Measurements from ENCODE around the gene RAB11FIP5.
"Not testable (repeated sequence)": the region's sequence is repeated elsewhere in the genome, so short reads cannot be mapped to it uniquely, and the experiment has no call there.

The RAB11FIP5 gene

GRCh38 chr2:73101626-73102256 is 11.0 kb downstream of the RAB11FIP5 start:
- no peak for DNase-seq (ENCODE audit: low read depth)
- TF ChIP-seq, protein P1, sequence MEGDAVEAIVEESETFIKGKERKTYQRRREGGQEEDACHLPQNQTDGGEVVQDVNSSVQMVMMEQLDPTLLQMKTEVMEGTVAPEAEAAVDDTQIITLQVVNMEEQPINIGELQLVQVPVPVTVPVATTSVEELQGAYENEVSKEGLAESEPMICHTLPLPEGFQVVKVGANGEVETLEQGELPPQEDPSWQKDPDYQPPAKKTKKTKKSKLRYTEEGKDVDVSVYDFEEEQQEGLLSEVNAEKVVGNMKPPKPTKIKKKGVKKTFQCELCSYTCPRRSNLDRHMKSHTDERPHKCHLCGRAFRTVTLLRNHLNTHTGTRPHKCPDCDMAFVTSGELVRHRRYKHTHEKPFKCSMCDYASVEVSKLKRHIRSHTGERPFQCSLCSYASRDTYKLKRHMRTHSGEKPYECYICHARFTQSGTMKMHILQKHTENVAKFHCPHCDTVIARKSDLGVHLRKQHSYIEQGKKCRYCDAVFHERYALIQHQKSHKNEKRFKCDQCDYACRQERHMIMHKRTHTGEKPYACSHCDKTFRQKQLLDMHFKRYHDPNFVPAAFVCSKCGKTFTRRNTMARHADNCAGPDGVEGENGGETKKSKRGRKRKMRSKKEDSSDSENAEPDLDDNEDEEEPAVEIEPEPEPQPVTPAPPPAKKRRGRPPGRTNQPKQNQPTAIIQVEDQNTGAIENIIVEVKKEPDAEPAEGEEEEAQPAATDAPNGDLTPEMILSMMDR (IDR thresholded peaks at IDR 0.05; ENCODE audit: control insufficient read depth, extremely low read depth, insufficient read depth) = no peak
- no peak overlapping the region for H3K4me3 ChIP-seq (ENCODE audit: low read depth, low read length)

- no peak for DNase-seq (ENCODE audit: low read depth)
- TF ChIP-seq, protein P1 (IDR thresholded peaks at IDR 0.05; ENCODE audit: control insufficient read depth, extremely low read depth, insufficient read depth) = no peak
- no peak overlapping the region for H3K4me3 ChIP-seq (ENCODE audit: low read depth, low read length)
Observed at GRCh38 chr2:73100956-73101355, 11.8 kb downstream of the RAB11FIP5 start.

DNA sequence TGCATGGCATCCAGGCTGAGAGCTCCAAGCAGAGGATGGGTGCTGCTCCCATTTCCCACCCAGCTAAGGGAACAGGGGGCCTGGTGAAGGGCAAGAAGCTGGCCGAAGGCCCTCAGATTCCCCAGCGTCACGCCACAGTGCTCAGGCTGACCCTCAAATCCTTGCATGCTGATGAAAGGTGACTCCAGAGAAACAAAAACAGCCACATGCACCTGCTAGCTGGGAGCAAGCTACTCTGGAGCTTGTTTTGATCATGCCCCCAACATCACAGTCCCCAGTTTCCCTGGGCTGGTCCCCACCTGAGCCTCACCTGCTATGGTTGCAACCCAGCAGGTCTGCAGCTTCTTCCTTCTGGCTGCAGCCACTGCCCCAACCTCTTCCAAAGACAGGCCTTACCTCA is 13.3 kb downstream of the RAB11FIP5 start:
- no peak overlapping the region for H3K4me3 ChIP-seq (ENCODE audit: low read depth, low read length)
- DNase-seq (ENCODE audit: low read depth) = no peak
- TF ChIP-seq, protein P1 (IDR thresholded peaks at IDR 0.05; ENCODE audit: control insufficient read depth, extremely low read depth, insufficient read depth) = no peak

DNA sequence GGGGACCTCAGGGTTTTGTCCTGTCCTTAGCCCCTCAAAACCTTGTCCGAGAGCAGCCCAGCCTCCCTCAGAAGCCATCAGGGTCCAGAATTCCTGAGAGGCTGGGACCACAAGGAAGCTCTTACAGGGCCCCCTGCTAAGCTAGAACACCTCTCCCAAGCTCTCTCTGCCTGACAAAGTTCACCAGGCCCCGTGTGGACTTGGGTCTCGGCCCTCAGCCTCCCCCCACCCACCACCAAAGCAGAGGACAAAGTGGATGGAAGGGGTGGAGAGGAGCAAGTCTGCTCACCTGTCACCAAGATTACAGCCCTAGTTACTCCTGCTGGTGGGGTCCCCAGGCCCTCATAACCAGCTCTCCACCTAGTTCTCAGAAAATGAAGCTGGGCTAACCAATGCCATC is 16.8 kb downstream of the RAB11FIP5 start:
- no peak for DNase-seq (ENCODE audit: low read depth)

DNA sequence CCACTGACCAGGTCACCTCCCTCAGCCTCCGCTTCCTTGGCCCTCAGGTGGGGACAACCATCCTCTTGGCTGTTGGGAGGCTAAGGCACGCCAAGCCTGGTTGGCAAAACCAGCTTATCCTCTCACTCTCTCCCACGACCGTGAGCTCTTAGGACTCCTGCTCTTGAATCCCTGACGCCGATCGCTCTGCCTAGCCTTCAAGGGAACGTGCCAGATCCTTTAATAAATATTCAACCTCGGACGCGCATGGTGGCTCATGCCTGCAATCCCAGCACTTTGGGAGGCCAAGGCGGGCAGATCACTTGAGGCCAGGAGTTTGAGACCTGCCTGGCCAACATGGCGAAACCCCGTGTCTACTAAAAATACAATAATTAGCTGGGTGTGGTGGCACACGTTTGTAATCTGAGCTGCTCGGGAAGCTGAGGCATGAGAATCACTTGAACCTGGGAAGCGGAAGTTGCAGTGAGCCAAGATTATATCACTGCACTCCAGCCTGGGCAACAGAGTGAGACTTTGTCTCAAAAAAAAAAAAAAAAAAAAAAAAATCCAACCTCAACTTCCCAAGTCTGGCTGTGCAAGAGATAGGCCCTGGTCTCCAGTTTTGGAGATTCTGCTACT is 19.0 kb downstream of the RAB11FIP5 start:
- not testable (repeated sequence) for DNase-seq (ENCODE audit: low read depth); H3K4me3 ChIP-seq (ENCODE audit: low read depth, low read length)

More for the DNA sequence above, 16.8 kb downstream of the RAB11FIP5 start:
- no peak overlapping the region for H3K4me3 ChIP-seq (ENCODE audit: low read depth, low read length)
- TF ChIP-seq, protein P1 (IDR thresholded peaks at IDR 0.05; ENCODE audit: control insufficient read depth, extremely low read depth, insufficient read depth) = no peak

DNA sequence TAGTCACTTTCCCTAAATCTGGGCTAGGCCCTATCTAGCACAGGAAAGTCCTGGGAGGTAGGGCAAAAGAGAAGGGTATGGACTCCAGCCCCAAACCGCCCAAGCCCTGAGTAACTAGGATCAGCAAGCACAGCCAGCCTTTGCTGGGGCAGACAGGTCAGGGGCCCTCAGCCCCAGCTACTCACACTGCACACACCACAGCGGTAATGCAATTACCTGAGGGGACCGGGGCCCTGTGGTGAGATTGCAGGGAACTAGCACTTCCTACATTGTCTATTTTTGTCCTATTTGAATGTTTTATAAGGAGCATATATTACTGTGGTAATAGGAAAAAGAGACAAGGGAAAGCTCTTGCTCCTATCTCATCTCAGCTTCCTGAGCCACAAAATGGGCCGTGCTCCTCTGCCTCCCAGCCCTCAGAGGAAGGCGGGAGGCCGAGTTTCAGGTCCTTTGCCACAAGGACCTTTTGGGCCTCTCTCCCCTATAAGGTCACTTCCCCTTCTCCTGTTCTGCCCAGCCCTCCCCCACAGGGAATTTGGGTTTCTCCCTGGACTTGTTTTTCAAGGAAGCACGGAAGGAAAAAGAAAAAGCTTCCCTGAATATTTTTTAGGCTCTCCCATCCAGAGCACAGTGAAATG is 20.5 kb downstream of the RAB11FIP5 start:
- TF ChIP-seq, protein P1 (IDR thresholded peaks at IDR 0.05; ENCODE audit: control insufficient read depth, extremely low read depth, insufficient read depth) = no peak
- DNase-seq (ENCODE audit: low read depth) = no peak
- H3K4me3 ChIP-seq (ENCODE audit: low read depth, low read length) = no peak overlapping the region

DNA sequence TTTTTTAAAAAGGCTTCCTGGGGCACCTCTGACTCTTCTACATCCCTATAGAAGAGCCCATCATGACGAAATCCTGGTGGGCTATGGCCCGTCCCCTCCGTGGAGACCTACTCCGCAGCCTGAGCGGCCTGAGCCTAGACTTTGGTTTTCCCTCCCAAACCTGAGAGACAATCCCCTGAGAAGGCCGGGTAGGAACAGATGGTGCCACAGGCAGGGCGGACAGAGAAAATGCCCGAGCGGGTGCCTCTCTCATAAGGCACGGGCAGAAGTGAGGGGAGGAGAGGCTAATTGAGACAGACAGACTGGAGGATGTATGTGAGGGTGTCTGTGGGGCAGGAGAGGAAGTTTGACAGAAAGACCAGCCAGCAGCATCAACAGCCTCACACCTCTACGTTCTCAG is 21.1 kb downstream of the RAB11FIP5 start:
- DNase-seq (ENCODE audit: low read depth) = no peak
- TF ChIP-seq, protein P1 (IDR thresholded peaks at IDR 0.05; ENCODE audit: control insufficient read depth, extremely low read depth, insufficient read depth) = no peak
- H3K4me3 ChIP-seq (ENCODE audit: low read depth, low read length) = no peak overlapping the region

Data from LNCaP clone FGC (cell line).